Transverse colon (tissue), 4 donors: ENCODE measurements around the gene SP100.

Source experiments
- CTCF ChIP-seq, 5 experiments: fragments of 200-600 bp in 3 of 5; fragments of 450-650 bp in 2 of 5; sonication (generic) in 3 of 5; IDR thresholded peaks; 1 replicate in 2 of 5; 2 replicates in 3 of 5; pipeline ENCODE4 v1.5.1; 2016 to 2017; ENCODE audit warnings: antibody characterized with exemption in 5 of 5, inconsistent platforms in 3 of 5, mild to moderate bottlenecking in 2 of 5, moderate library complexity in 1 of 5
- POLR2A ChIP-seq: fragments of 450-650 bp; IDR thresholded peaks from one replicate; pipeline ENCODE4 v1.6.1; 2016; ENCODE audit warnings: antibody characterized with exemption, mild to moderate bottlenecking, moderate library complexity
- POLR2AphosphoS5 ChIP-seq, 3 donors: sonication (generic); formaldehyde crosslinking; IDR thresholded peaks; one replicate each; pipeline ENCODE4 v1.6.1; 2016; ENCODE audit warnings: antibody characterized with exemption in 3 of 3

GRCh38 chr2:230475143-230475542, 59.1 kb downstream of the SP100 start:
- TF ChIP-seq CTCF (IDR thresholded peaks at IDR 0.05) = no peak
- TF ChIP-seq POLR2AphosphoS5 (IDR thresholded peaks at IDR 0.05) = no peak
- no peak for TF ChIP-seq POLR2A
